ENCODE measurements around the gene SCARB1. TPM values are rescaled to one million over a fixed set of nuclear protein-coding genes. Genes with fewer than 3 reads are reported as not detected.

Gene SCARB1
- total RNA-seq, 1 experiment from 2014 or later, result 31.3 TPM

GRCh38 chr12:124727264-124727800, 136.3 kb downstream of the SCARB1 start:
- TF ChIP-seq, protein P1, sequence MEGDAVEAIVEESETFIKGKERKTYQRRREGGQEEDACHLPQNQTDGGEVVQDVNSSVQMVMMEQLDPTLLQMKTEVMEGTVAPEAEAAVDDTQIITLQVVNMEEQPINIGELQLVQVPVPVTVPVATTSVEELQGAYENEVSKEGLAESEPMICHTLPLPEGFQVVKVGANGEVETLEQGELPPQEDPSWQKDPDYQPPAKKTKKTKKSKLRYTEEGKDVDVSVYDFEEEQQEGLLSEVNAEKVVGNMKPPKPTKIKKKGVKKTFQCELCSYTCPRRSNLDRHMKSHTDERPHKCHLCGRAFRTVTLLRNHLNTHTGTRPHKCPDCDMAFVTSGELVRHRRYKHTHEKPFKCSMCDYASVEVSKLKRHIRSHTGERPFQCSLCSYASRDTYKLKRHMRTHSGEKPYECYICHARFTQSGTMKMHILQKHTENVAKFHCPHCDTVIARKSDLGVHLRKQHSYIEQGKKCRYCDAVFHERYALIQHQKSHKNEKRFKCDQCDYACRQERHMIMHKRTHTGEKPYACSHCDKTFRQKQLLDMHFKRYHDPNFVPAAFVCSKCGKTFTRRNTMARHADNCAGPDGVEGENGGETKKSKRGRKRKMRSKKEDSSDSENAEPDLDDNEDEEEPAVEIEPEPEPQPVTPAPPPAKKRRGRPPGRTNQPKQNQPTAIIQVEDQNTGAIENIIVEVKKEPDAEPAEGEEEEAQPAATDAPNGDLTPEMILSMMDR (conservative IDR thresholded peaks at IDR 0.05), result no peak
- Histone ChIP-seq H4K91ac (ENCODE audit: insufficient read length, low read depth, low read length) (no peak overlapping the region), H4K8ac (replicated peaks; ENCODE audit: insufficient read length, low read depth, low read length) (no peak overlapping the region), H3T11ph (ENCODE audit: low read length) (no peak overlapping the region), H2BK20ac (ENCODE audit: low read depth, low read length, poor library complexity, severe bottlenecking) (no peak overlapping the region), H3K4ac (ENCODE audit: low read depth, low read length) (no peak overlapping the region), H3K9me3 (ENCODE audit: control insufficient read depth, low read depth, low read length) (no peaks in the 10 kb centered on the region), H3K79me2 (ENCODE audit: insufficient read depth, low read length) (no peaks in the 10 kb centered on the region), H2AFZ (ENCODE audit: low read length) (no peak overlapping the region), H3K18ac (ENCODE audit: insufficient read length, low read depth, low read length) (no peak overlapping the region), H3K27me3 (ENCODE audit: insufficient read depth, low read length) (no peaks in the 10 kb centered on the region), H3K14ac (ENCODE audit: insufficient read depth, low read length) (no peak overlapping the region), H3K4me2 (ENCODE audit: insufficient read depth, insufficient read length, low read length) (no peak overlapping the region), H2BK120ac (ENCODE audit: low read depth, low read length, poor library complexity, severe bottlenecking) (no peak overlapping the region), H3K79me1 (ENCODE audit: insufficient read depth, low read depth, low read length, poor library complexity, severe bottlenecking) (no peaks in the 10 kb centered on the region), H3K4me1 (ENCODE audit: insufficient read depth, low read length) (no peaks in the 10 kb centered on the region), H2BK12ac (ENCODE audit: insufficient read length, low read depth, low read length) (no peak overlapping the region), H2BK15ac (ENCODE audit: low read depth, low read length) (no peak overlapping the region), H3K9ac (ENCODE audit: extremely low read depth, insufficient read length, low read length) (no peak overlapping the region), H2BK5ac (ENCODE audit: insufficient read length, low read length) (no peak overlapping the region), H3K27ac (ENCODE audit: insufficient read length, low read depth, low read length) (no peak overlapping the region), H2AK5ac (ENCODE audit: insufficient read length, low read length) (no peak overlapping the region), H4K5ac (ENCODE audit: insufficient read length, low read depth, low read length) (no peak overlapping the region), H3K56ac (ENCODE audit: insufficient read length, low read depth, low read length) (no peak overlapping the region), H4K20me1 (ENCODE audit: control insufficient read depth, insufficient read depth, insufficient read length) (no peaks in the 10 kb centered on the region), H3K23me2 (ENCODE audit: insufficient read length, low read depth, low read length, poor library complexity, severe bottlenecking) (no peaks in the 10 kb centered on the region), H3K23ac (ENCODE audit: insufficient read length, low read depth, low read length) (no peak overlapping the region)
- Mint-ChIP-seq H3K4me1 (peaks cover 0 to 4% of the 10 kb centered on the region in 2 experiments; a peak in 1 of 4 replicates), H3K4me3 (no peak overlapping the region), H3K36me3 (ENCODE audit: insufficient read depth in 1 of 3, low read depth in 3 of 3) (no peaks in the 10 kb centered on the region), H3K27me3 (ENCODE audit: low read depth) (peaks cover 7% of the 10 kb centered on the region; the same call in 1 of the 2 replicates), H3K9me3 (no peaks in the 10 kb centered on the region; a peak in 1 of 5 replicates), H3K27ac (no peak overlapping the region)
- no peak for DNase-seq
- no CpG with 5 or more reads among the region's 18 CpGs for WGBS (ENCODE audit: extremely low coverage, insufficient read length, low lambda C conversion rate)

Other genes with a start within 250 kb of the SCARB1 start
- 523 and 533 TPM in 2 replicates for gene UBC, start 50.8 kb upstream of the SCARB1 start, total RNA-seq (2021)
- 56.7 and 59.0 TPM in 2 replicates for gene DHX37, start 125.3 kb upstream of the SCARB1 start, total RNA-seq (2021)
- 10.5 and 11.3 TPM in 2 replicates for gene BRI3BP, start 129.8 kb upstream of the SCARB1 start, total RNA-seq (2021)
- gene AACS, start 201.6 kb upstream of the SCARB1 start, total RNA-seq (2021), result 32.7 and 35.0 TPM in 2 replicates